ENCODE results near the gene ZNF638. TPM values are rescaled to one million over a fixed set of nuclear protein-coding genes. Genes with fewer than 3 reads are reported as not detected.

Gene ZNF638
- total and polyA plus RNA-seq, 2 donors (not counting 3 experiments of a cell fraction or from before 2014, with no cell fraction given) = 36.4 to 111 TPM

DNA sequence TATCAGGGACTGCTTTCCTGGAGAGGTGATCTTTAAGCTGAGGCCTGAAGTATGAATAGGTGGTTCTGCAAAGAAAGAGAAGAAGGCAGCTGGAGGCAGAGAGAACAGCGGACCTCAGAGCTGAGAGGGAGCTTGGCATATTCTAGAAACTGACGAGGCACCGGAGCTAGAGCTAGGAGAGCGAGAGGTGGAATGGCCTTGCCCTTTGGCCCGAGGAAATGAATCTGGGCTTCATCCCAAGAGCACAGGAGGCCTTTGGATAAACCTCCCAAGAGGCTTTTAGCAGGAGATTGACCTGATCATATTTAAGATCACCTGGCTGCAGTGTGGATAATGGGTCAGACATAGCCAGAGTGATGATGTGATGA lies 129.7 kb downstream of the ZNF638 start:
- DNase-seq (ENCODE audit: low read depth, low spot score) (no peak), FAIRE-seq (no peak)
- no TSS peak for BruUV-seq (replicated peaks)
- POLR2A ChIA-PET = interaction anchor here (1.0 to 1.5 kb wide), 3 partner anchors 37 to 51 kb away, joined by 3 to 7 read pairs (median 3); no protein-coding TSS in a partner anchor
- Histone ChIP-seq H3K79me2 (ENCODE audit: control insufficient read depth, insufficient read depth, low read length) (no peaks in the 10 kb centered on the region), H3K4me1 (ENCODE audit: control insufficient read depth, extremely low read depth, insufficient read depth, low read length) (peaks cover 54% of the 10 kb centered on the region), H3K9me3 (replicated peaks; ENCODE audit: control insufficient read depth, insufficient read depth, low read length) (no peaks in the 10 kb centered on the region), H3K9me1 (replicated peaks; ENCODE audit: control insufficient read depth, extremely low read depth, insufficient read depth, low read length) (no peaks in the 10 kb centered on the region), H3K27me3 (ENCODE audit: control insufficient read depth in 2 of 2, insufficient read depth in 2 of 2, low read length in 2 of 2) (no peaks in the 10 kb centered on the region), H3K36me3 (ENCODE audit: control insufficient read depth in 2 of 2, extremely low read depth in 1 of 2, insufficient read depth in 2 of 2, low read length in 2 of 2) (no peaks in the 10 kb centered on the region), H4K20me1 (replicated peaks; ENCODE audit: control insufficient read depth, extremely low read depth, insufficient read depth, low read length) (no peaks in the 10 kb centered on the region), H3K4me3 (replicated peaks in 1 of 3; ENCODE audit: insufficient read depth in 1 of 3, low read depth in 1 of 3, low read length in 3 of 3) (no peak overlapping the region), H3K4me2 (ENCODE audit: insufficient read depth, low read length) (no peak overlapping the region), H3K9ac (replicated peaks; ENCODE audit: extremely low read depth, insufficient read depth, low read length) (no peak overlapping the region), H3K27ac (ENCODE audit: insufficient read depth, low read depth, low read length) (peak overlapping the region; percentile 3), H2AFZ (ENCODE audit: low read depth, low read length) (peak overlapping the region; percentile 32)
- TF ChIP-seq POLR2AphosphoS5 (IDR thresholded peaks at IDR 0.05; ENCODE audit: insufficient read depth, low read depth, low read length) (no peak), MYC (IDR thresholded peaks at IDR 0.05; ENCODE audit: low read depth, low read length) (no peak), FOS (IDR thresholded peaks at IDR 0.05; ENCODE audit: borderline replicate concordance, insufficient read depth, low read length) (no peak), EZH2 (IDR thresholded peaks at IDR 0.05; ENCODE audit: borderline replicate concordance, low read depth, low read length, severe bottlenecking) (no peak), GATA2 (IDR thresholded peaks at IDR 0.05; ENCODE audit: insufficient read depth, insufficient read length, low read depth, low read length) (no peak), CTCF (IDR thresholded peaks at IDR 0.05; ENCODE audit: extremely low read depth in 1 of 2, insufficient read depth in 1 of 2, low read depth in 1 of 2, low read length in 2 of 2) (no peak), POLR2A (IDR thresholded peaks at IDR 0.05; ENCODE audit: low read depth, low read length) (no peak), MAX (IDR thresholded peaks at IDR 0.05; ENCODE audit: insufficient read depth, insufficient read length) (no peak), JUN (IDR thresholded peaks at IDR 0.05; ENCODE audit: borderline replicate concordance, insufficient read depth, insufficient read length, low read depth) (no peak)
- intact Hi-C loops (cut with micrococcal nuclease) = loop anchor here (1.0 kb wide), 1 partner anchor 49 kb away; no protein-coding TSS in a partner anchor
- CTCF ChIA-PET = interaction anchor here (0.7 to 19.5 kb wide), 30 partner anchors 8 to 393 kb away, joined by 3 to 670 read pairs (median 6); partner anchors contain the start of genes DYSF, NAGK and ZNF638
- dilution Hi-C loops (cut with MboI; ENCODE audit: extremely low pct_ligation_motif_present, low sequenced_read_pairs) = no loop called here

Data from endothelial cell of umbilical vein (primary cell).